RKO (cell line): ENCODE results near the gene MYRF.

Experiments
- DNase-seq: peaks from one replicate; pipeline ENCODE4 v3.0.0-alpha.2; 2016; ENCODE audit warnings: low spot score

MYRF gene

DNA sequence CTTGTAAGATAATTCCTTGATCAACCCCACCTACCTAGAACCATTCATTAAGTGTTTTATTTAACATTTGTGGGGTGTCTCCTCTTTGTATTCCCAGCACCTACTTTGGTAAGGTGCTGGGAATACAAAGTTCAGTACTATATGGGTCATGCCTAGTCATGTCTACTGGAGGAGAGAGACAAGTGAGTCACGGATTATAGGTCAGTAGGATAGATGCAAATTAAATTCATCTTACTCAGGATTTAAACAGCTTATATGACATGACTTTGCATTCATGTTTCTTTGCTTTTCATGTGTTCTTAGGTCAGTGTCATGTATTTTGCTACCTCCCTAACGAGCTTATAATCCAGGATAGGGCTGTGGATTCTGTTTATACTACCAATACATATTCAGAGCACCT is 67.7 kb downstream of the MYRF start:
- DNase-seq: peak; percentile 70

DNA sequence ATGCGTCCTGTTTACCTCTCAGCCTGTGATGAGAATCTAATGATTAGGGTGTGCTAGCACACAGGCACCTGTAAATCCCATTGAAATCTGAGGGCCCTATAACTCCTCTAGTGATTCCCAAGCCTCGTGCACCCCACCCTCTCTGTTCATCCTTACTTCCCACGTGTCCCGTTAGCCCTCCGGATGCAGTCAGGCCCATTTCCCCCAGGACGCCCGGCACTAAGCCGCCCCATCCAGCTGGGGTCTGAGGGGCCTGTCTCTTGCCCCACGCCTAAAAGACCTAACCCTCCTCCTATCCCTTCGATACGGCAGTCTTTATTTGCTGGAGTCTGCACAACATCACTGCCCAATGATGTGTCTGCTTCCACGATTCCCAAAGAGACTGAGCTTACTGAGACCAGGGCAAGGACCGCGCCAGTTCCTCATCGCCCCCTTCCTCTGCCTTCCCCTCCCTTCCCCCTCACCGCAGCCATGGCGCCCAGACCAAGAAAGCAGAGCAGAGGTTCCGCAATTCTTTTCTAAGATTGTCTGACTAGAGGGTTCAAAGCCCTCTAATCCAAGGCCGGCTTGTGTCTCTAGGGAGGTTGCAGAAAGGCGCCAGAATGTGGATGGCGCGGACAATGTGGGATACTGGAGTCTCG is 74.6 kb downstream of the MYRF start:
- DNase-seq: no peak

DNA sequence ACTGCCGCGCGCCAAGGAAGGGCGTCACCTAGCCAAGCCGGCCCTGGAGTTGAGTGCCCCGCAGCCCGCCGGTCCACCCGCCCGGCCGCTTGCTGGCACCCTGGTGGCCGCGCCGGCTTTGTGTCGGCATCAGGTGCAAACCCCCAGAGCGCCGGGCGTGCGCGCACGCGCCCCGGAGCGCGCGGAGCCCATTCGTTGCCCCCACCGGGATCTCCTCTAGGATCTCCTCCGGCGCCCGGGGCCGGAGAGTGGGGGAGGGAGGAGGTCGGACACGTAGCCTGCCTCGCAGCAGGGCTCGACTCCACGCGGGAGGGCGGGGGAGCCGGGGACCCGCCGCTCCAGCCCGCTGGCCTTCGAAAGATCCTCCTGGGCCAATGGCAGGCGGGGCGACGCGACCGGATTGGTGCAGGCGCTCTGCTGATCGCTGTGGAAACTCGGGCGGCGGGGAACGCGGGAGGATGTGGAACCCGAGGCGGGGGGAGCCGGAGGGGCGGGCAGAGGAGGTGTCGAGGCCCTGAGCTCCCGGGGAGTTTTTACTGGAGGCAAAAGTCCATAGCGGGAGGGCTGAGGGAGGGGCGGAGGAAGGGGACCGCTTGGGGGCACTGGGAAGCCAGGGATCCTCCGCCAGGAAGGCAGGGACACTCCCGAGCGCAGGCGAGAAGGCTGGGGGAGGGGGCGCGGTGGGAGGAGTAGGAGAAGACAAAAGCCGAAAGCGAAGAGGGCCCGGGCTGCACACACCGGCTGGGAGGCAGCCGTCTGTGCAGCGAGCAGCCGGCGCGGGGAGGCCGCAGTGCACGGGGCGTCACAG is 75.3 kb downstream of the MYRF start, which contains the start of gene FADS2:
Gene FADS2, plus strand, starts transcription at position 730 of the 808 bp plus-strand sequence. CDS start 91 bp downstream, outside the sequence.
- no peak for DNase-seq

DNA sequence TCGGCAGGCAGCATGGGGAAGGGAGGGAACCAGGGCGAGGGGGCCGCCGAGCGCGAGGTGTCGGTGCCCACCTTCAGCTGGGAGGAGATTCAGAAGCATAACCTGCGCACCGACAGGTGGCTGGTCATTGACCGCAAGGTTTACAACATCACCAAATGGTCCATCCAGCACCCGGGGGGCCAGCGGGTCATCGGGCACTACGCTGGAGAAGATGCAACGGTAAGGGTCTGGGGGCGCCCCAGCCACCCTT is 75.9 kb downstream of the MYRF start:
- no peak for DNase-seq

DNA sequence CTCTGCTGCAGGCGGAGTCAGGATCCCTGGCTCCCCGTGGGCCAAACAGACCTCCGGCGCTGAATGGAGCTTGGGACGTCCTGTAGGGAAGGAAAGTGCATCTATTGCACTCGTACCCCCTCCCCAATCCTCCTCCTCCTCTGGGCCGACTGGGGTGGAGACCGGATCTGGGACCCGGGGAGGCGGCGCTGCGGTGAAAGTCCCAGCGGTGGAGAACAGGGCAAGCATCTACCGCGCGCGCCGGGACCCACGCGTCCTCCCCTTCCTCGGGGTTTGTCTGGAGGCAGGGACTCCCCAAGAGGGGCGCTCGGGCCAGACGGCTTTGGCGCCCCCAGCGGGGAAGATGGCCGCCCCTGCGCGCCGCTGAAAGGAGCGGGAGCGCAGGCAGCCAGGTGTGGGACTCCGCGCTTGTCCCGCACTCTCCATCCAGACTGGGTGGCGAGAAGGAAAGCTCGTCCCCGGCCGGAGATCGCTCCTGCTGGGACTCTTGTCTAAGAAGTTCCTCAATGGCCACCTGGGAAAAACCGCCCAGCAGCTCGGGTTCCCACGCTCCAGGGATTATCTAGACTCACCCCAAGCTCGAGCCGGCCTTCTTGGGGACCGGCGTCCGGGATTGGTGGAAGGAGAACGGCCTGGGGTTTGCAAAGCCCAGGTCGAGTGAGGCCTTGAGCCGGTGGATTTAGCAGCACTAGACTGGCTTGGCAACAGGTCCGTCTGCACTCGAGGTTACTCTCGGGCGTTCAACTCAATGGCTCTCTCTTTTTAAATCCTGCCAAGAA is 76.4 kb downstream of the MYRF start:
- no peak for DNase-seq

DNA sequence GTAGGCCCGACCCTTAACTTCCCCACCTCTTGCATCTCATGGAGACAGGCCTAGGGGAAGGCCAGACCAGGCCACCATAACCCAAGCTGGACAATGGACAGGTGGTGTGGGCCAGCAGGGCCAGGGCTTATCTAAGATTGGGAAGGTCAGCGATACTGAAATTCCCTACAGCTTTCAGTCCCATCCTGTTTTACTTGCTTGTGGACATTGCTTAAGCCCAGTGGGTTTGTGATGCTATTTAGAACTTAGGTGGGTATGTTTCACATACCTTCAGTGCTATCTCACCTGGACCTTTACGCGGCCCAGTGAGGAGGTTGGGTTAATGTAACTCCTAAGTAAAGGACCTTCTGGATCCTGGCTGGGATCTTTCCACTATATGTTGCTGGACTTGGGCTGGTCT is 77.4 kb downstream of the MYRF start:
- no peak for DNase-seq

DNA sequence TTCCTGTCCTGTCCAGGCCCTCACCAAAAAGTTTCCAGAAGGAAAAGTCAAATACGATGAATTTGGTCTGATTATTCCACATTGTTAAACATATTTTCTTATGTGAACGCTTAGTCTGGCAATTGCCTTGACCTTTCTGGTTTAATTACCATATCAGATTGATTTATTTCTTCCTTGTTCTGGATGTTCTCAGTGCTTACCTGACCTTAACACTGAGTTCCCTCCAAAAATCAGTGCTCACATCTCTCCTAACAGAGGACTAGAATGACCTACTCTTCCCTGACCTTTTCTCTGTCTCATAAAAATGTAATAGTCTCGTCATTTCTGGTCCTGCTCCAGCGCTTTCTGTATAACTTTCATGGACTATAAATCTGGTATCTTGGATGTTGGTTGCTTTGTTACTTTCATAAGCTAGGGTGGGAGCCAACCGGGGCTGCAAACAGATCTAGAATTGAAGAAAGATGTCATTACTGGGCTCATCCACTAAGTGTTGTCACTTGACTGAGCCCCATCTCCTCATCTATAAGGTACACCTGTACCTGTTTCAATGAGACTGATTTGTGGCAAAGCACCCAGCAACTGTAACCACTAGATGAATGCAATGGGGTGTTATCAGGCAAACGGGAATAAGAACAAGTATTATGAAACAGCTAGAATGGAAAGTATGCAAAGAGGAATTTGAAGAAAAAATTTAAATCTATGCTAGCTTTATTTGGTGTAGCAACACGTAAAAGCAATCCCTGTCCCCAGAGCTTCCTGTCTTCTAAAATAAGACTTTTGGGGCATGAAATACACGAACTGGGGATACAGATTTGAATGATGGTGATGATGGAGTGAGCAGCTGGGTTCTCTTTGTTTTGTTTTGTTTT is 78.0 kb downstream of the MYRF start:
- no peak for DNase-seq

DNA sequence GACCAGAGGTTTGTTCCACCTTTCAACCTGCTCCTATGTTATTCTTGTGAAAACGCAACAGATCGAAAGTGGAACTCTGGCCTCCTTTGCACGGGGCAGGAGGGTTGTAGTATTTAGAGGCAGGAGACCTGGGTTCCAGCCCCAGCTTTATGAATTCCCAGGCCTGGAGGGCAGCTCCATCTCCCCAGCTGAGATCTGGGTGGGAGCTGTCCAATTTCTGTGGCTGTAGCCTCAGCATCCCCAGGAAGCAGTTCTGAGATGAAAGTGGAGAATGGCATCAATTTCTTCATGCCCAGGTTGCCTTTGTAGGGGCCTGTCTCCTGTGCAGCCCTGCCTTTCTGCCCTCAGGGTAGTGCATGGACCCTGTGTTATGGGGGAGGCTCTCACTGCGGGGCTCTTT is 79.8 kb downstream of the MYRF start:
- DNase-seq: no peak

DNA sequence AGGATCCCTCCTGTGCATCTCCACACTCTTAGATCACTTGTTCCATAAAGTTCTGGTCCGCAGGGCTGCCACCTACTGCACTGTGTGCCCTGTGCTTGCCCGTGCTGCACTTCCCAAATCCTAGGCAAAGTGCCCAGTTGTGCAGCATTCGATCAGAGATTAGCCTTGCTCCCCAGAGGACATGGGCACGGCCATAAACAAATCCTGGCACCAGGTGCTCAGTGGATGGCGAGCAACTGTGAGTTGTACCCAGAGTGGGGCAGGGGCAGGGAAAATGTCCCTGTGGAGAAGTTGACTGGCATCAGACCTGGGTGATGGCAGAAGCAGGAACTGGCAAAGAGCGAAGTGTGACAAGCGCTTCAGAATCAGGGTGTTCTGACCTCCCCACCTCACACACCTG is 80.3 kb downstream of the MYRF start:
- DNase-seq: no peak

DNA sequence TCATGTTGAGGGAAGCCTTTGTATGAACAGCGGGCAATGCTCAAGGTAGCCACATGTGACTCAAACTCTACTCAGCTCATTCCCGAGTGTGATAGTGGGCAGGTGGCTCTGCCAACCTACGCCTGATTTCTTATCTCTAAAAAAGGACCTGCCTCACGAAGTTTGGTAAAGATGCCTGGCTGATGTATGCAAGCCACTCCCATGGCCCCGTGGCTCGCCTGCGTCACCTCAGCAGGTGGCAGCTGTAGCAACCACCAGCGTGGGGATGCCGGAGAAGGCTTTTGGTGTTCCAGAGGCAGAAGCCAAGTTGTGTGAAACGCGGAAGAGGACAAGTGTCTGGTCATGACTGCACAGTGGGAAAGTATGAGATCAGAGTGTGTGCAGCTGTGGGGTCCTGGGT is 81.0 kb downstream of the MYRF start:
- DNase-seq: no peak

DNA sequence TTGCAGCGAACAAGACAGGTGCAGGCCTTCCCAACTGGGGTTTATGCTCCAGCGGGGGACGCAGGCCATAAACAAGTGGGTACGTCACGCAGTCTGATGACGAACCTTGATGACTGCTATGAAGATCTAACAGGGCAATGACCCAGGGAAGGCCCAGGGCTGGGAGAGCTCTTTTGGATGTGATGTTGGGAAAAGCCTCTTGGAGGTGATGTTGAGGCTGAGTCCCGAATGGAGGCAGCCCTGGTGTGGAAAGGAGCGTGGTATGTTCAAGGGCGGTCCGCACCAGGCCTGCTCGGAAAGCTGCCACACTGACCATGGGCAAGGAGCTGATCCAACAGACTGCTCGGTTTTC is 81.5 kb downstream of the MYRF start:
- no peak for DNase-seq

DNA sequence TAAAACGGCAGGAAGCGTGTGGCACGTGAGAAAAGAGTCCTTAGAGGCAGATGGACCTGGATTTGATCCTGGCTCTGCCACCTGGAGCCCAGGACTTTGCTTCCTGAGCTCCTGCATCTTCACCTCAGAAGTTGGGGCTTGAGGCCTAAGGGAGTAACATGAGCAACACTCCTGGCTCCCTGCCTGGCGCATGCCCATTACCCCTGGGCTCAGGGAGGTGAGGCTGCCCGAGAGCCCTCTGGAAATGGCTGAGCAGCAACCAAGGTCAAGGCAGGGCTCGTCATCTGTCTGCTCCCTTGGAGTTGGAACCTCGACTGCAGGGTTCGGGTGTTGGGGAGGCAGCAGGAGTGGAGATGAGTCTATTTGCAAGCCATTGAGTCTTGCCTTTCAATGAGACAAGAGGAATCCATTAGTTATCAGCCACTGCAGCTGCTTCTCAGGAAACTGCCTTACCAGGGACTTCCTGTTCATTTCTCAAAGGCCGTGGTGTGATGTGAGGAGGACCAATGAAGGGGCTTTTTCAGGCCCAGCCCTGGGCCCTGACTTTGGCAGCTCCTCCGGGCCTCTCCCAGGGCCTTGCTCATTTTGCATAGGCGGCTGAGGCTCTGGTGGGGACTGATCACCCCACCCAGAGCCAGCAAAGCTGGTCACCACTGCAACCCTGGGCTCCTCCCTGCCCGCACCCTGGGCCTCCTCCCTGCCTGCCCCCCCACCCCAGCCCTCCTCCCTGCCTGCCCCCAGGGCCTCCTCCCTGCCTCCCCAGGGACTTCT is 82.0 kb downstream of the MYRF start:
- no peak for DNase-seq

DNA sequence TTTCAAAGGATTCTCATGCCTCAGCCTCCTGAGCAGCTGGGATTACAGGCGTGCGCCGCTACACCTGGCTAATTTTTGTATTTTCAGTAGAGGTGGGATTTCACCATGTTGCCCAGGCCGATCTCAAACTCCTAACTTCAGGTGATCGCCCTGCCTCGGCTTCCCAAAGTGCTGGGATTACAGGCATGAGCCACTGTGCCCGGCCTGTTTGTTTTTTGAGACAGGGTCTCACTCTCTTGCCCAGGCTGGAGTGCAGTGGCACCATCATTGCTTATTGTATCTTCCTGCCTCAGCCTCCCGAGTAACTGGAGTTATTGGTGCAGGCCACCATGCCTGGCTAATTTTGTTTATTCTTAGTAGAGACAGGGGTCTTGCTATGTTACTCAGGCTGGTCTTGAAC is 83.8 kb downstream of the MYRF start:
- DNase-seq: no peak

DNA sequence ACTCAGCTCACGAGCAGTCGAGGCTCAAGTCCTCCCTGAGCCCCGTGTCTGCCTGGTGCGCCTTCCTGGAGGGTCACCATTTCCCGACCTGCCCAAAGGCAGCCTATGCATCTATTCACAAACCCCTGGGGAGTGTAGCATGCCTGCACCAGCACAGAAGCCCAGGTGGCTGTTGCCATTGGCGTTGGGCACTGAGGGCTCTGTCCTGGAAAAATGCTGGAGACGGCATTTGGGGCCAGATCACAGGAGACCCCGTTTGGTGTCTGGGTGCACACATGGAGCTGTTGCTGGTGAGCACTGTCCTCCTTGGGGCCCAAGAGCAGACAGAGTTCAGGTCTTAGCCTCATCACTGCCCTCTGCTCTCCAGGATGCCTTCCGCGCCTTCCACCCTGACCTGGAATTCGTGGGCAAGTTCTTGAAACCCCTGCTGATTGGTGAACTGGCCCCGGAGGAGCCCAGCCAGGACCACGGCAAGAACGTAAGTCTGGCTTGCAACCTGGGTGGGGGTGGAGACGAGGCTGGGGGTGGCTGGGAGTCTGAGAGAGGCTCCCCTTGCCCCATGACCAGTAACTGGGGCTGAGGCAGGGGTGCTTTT is 85.1 kb downstream of the MYRF start:
- no peak for DNase-seq
